ENCODE measurements around the gene POLR2H. TPM values are rescaled to one million over a fixed set of nuclear protein-coding genes. Genes with fewer than 3 reads are reported as not detected.

POLR2H gene
- total and polyA plus RNA-seq, 10 of the 15 experiments (the other 5 are each of a cell fraction or from before 2014, with no cell fraction given): 74.2 to 357 (median 143) TPM

DNA sequence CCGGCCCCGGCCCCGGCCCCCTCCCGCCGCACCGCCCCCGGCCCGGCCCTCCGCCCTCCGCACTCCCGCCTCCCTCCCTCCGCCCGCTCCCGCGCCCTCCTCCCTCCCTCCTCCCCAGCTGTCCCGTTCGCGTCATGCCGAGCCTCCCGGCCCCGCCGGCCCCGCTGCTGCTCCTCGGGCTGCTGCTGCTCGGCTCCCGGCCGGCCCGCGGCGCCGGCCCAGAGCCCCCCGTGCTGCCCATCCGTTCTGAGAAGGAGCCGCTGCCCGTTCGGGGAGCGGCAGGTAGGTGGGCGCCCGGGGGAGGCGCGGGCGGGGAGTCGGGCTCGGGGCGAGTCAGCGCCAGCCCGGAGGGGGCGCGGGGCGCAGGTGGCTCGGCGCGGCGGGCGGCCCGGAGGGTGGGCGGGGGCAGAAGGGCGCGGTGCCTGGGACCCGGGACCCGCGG is 18.7 kb downstream of the POLR2H start:
- H3K9ac ChIP-seq (ENCODE audit: control insufficient read depth, insufficient read depth, low read length): no peak overlapping the region

More for the DNA sequence above, 18.7 kb downstream of the POLR2H start:
- Histone ChIP-seq H3K4me1 (ENCODE audit: control insufficient read depth, insufficient read depth, low read length) (no peaks in the 10 kb centered on the region), H3K36me3 (ENCODE audit: control insufficient read depth in 2 of 2, insufficient read depth in 2 of 2, low read length in 1 of 2) (no peaks in the 10 kb centered on the region), H3K27ac (ENCODE audit: control insufficient read depth, insufficient read depth) (no peak overlapping the region), H4K20me1 (ENCODE audit: control insufficient read depth, insufficient read depth) (no peaks in the 10 kb centered on the region), H2AFZ (ENCODE audit: control insufficient read depth, low read depth, low read length) (no peak overlapping the region), H3K27me3 (replicated peaks in 1 of 2; ENCODE audit: control insufficient read depth in 2 of 2, insufficient read depth in 2 of 2, low read length in 1 of 2) (peaks cover 17 to 21% of the 10 kb centered on the region in 2 experiments), H3K4me2 (ENCODE audit: control insufficient read depth, insufficient read depth) (no peak overlapping the region), H3K9me3 (replicated peaks; ENCODE audit: control insufficient read depth, insufficient read depth, low read length) (no peaks in the 10 kb centered on the region), H3K4me3 (no peak overlapping the region), H3K79me2 (ENCODE audit: control insufficient read depth, insufficient read depth, low read length) (no peaks in the 10 kb centered on the region)
- ATAC-seq: no peak
- WGBS (ENCODE audit: insufficient coverage, insufficient replicate concordance, low lambda C conversion rate, missing lambda C conversion rate): 10% methylated on average over 2 of the region's 62 CpGs
- POLR2A ChIA-PET: no interaction called here
- FAIRE-seq: no peak
- intact Hi-C loops (cut with micrococcal nuclease; ENCODE audit: unreplicated experiment): no loop called here
- in situ Hi-C loops (cut with MboI): no loop called here
- BruUV-seq (replicated peaks): no TSS peak
- RAD21 ChIA-PET (ENCODE audit: unreplicated experiment): no interaction called here
- DNase-seq (ENCODE audit: low read depth, low spot score): no peak
- TF ChIP-seq GATAD2B (conservative IDR thresholded peaks at IDR 0.05; ENCODE audit: low read depth): no peak
- TF ChIP-seq SMAD5 (IDR thresholded peaks at IDR 0.05; ENCODE audit: low read depth): no peak
- TF ChIP-seq POLR2AphosphoS2 (IDR thresholded peaks at IDR 0.05; ENCODE audit: low read depth, low read length): no peak
- TF ChIP-seq, protein P1, sequence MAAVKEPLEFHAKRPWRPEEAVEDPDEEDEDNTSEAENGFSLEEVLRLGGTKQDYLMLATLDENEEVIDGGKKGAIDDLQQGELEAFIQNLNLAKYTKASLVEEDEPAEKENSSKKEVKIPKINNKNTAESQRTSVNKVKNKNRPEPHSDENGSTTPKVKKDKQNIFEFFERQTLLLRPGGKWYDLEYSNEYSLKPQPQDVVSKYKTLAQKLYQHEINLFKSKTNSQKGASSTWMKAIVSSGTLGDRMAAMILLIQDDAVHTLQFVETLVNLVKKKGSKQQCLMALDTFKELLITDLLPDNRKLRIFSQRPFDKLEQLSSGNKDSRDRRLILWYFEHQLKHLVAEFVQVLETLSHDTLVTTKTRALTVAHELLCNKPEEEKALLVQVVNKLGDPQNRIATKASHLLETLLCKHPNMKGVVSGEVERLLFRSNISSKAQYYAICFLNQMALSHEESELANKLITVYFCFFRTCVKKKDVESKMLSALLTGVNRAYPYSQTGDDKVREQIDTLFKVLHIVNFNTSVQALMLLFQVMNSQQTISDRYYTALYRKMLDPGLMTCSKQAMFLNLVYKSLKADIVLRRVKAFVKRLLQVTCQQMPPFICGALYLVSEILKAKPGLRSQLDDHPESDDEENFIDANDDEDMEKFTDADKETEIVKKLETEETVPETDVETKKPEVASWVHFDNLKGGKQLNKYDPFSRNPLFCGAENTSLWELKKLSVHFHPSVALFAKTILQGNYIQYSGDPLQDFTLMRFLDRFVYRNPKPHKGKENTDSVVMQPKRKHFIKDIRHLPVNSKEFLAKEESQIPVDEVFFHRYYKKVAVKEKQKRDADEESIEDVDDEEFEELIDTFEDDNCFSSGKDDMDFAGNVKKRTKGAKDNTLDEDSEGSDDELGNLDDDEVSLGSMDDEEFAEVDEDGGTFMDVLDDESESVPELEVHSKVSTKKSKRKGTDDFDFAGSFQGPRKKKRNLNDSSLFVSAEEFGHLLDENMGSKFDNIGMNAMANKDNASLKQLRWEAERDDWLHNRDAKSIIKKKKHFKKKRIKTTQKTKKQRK (IDR thresholded peaks at IDR 0.05; ENCODE audit: low read depth, low read length): no peak
- TF ChIP-seq SUZ12 (IDR thresholded peaks at IDR 0.05; ENCODE audit: unreplicated experiment): peak; percentile 97
- SMC1A ChIA-PET (ENCODE audit: uncharacterized antibody, unreplicated experiment): no interaction called here
- CTCF ChIA-PET: no interaction called here

All from GM12878 (cell line).